Stimulated activated CD8-positive, alpha-beta memory T cell treated with anti-CD3 and anti-CD28 coated beads, Interleukin-15, amount 100 ng/mL, for 24 hours (primary cell): ENCODE results near the gene CD320.
"Not testable (repeated sequence)": the region's sequence is repeated elsewhere in the genome, so short reads cannot be mapped to it uniquely, and the experiment has no call there.

Experiments
- DNase-seq: peaks from one replicate; pipeline ENCODE4 v3.0.0-alpha.2; 2020; ENCODE audit warnings: low read depth

Gene CD320

GRCh38 chr19:8333767-8334457 lies 25.8 kb upstream of the CD320 start:
- no peak for DNase-seq

DNA sequence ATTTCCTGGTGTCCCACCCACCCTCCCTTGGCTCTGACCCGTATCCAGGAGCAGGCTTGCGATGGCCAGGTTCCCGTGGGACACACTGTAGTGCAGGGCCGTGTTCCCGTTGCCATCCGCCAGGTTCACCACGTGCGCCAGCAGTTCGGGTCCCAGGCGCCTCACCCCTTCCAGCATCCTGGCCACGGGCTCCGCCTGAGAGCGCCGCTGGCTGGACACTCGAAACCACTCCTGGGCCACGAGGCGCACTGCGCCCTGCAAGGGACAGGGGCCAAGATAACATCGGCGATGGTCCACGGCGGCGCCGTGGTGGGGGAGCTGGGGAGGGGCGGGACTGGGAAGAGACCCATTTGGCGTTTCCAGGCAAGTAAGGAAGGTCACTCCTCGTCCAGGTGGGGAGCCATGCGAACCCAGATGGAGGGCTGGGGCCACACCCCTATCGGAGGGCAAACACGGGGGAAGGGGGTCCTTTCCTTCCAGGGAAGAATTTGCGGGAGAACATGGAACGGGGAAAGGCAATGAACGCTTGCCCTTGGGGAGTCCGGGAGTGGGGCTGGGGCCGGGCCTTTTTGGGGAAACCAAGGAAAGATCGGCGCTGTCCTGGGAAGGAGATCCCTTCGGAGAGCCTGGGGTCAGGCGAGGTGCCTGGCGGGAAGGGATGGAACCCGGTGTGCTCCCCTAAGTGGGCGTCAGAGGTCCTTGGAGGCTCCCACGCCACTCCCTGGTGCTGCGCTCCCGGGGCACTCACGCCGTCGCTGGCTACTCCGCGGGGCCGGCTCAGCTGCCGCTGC lies 25.0 kb upstream of the CD320 start:
- no peak for DNase-seq

GRCh38 chr19:8331263-8331845 lies 23.2 kb upstream of the CD320 start:
- no peak for DNase-seq

DNA sequence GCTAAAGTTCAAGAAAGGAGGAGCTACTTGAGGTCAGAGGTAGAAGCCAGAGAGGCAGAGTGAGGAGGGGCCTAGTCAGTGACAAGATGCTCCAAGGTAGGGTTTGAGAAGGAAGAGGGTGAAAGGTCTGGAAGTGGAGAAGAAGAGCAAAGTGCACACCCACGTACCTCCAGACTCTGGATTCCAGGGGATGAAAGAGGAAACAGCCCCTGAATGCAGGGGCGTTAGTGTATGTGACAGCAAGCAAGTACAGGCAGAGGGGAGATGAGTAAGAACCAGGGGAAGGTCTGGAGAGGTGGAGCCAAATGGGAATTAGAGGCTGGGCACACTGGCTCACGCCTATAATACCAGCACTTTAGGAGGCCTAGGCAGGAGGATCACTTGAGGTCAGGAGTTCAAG lies 21.8 kb upstream of the CD320 start:
- no peak for DNase-seq

- DNase-seq: no peak
These were observed 17.3 kb upstream of the CD320 start for GRCh38 chr19:8325454-8325853.

DNA sequence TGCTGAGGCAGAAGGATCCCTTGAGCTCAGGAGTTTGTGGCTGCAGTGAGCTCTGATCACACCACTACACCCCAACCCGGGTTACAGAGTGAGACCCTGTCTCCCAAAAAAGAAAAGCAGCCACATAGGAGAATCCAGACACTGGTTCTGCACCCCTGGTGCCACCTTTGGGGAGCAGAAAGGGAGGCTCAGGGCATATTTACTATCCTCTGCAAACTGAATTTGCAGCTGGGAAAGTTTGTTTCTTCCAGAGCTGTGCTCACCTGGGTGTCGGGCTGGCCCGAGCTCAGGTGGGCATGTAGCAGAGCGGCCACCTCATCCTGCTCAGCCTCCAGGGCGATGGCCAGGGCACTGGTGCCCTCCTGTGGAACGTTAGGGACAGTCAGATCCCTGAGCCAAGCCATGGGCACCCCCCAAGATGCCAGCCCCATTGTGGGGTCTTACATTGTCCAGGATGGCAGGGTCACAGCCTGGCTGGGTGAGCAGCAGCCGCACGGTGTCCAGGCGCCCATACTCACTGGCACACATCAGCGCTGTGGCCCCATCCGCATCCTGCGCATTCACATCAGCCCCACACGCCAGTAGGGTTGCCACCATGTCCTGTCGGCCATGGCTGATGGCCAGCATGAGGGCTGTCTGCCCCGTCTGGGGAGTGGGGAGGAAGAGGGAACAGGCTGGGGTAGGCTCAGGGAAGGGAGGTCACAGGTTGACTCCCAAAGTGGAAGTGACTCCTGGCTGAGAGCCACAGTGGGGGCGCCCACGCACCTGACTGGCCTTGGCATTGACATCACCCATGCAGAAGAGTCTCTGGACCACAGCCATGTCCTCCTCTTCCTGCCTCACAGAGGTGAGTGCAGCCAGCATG lies 16.3 kb upstream of the CD320 start:
- DNase-seq: no peak

- DNase-seq: no peak
These were observed 15.6 kb upstream of the CD320 start for GRCh38 chr19:8323781-8324185.

GRCh38 chr19:8322638-8322997 lies 14.5 kb upstream of the CD320 start:
- DNase-seq: no peak

DNA sequence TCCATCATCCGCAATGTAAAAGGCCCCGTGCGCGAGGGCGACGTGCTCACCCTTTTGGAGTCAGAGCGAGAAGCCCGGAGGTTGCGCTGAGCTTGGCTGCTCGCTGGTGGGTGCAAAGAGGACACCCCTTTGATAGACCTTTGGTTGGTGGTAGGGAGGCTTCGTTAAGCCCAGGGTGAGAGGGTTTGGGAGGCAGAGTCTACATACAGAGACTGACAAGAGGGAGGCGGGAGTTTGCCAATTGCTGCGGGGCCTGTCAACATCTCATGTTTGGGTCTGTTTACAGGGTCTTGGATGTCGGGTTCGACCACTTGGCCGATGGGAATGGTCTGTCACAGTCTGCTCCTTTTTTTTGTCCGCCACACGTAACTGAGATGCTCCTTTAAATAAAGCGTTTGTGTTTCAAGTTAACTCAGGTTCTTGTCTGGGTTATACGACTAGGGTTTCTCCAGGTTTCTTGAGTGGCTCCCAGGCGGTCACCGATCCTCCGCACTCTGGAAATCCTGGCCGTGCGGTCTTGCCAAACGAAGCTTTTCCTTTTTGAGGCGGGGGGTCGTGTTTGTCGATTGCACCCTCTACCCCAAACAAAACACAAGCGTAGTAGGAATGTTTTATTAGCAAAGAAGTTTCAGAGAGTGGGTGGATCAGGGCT lies 14.0 kb upstream of the CD320 start:
- no peak for DNase-seq

DNA sequence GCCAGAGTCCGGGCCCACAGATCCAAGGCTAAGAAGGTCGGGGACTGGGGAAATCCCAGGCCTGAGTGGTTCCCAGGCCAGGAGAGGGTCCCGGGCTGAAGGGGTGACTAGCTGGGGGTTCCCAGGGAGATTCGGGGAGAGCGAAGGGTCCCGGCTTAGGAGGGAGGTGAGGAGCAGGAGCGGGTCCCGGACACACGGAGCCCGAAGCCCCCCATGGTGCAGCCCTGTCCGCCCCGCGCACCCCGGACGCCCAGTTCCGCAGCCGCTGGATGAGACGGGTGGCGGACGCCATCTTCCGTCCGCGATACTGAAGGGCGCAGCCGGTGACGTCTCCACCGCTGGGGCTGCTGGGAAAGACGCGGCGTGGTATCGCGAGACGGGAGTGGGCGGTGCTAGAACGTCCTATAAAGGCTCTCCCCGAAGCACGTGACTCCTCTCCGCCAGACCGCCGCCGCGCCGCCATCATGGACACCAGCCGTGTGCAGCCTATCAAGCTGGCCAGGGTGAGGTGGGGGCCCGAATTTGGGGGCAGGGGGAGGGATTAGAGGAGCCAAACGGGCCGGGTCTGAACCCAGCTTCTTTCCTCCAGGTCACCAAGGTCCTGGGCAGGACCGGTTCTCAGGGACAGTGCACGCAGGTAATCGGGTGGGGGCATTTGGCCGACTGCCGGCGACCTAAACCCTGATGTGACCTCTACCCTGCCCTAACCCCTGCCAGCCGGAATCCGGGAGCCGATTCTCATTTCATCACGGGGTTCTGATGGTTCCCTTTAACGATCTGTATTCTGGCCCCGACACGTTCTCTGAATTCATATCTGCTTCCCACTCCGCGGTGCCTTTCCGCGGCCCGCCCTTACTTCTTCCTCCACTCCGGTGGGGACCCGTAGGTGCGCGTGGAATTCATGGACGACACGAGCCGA lies 13.2 kb upstream of the CD320 start, which contains the start of the genes NDUFA7 and RPS28:
Gene NDUFA7 (minus strand): TSS at position 309 of the 919 bp plus-strand sequence. CDS start 17 bp downstream, at position 292.
Gene RPS28 (plus strand): TSS at position 430 of the 919 bp plus-strand sequence. CDS start 35 bp downstream, at position 465.
- peak; percentile 91 for DNase-seq

- no peak for DNase-seq
These were observed 12.5 kb upstream of the CD320 start for GRCh38 chr19:8320564-8321066.

DNA sequence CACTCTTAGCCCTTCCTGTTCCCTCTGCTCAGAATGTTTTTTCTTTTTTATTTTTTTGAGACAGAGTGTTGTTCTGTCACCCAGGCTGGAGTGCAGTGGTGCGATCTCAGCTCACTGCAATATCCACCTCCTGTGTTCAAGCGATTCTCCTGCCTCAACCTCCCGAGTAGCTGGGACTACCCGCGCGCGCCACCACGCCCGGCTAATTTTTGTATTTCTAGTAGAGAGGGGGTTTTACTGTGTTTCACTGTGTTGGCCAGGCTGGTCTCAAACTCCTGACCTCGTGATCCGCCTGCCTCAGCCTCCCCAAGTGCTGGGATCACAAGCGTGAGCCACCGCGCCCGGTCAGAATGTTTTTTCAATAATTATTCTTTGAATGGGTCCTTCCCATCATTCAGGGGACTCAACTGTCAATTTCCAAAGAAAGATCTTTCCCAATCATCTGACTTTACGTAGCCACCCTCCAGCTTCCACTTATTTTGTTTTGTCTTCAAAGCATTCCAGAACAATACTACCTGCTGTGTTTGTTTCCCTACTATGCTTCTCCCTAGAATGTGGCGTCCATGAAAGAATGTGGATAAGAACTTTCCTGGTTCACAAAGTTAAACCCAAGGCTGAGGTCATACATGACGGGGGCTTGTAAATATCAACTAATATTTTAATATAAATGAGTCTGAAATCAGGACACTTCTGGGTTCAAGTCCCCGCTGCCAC lies 11.8 kb upstream of the CD320 start:
- no peak for DNase-seq

DNA sequence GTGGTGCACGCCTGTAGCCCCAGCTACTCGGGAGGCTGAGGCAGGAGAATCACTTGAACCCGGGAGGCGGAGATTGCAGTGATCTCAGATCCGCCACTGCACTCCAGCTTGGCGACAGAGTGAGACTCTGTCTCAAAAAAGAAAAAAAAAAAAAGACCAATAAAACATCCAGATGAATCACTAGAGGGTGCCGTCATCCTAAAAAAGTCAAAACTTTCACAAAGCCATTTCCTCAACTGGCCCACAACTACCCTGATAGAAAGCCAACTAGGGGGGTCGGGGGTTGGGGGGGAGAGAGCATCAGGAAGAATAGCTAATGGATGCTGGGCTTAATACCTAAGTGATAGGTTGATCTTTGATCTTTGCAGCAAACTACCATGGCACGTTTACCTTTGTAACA lies 10.7 kb upstream of the CD320 start:
- DNase-seq: not testable (repeated sequence)

- DNase-seq: no peak
These were observed 8.4 kb upstream of the CD320 start for GRCh38 chr19:8316351-8317125.

DNA sequence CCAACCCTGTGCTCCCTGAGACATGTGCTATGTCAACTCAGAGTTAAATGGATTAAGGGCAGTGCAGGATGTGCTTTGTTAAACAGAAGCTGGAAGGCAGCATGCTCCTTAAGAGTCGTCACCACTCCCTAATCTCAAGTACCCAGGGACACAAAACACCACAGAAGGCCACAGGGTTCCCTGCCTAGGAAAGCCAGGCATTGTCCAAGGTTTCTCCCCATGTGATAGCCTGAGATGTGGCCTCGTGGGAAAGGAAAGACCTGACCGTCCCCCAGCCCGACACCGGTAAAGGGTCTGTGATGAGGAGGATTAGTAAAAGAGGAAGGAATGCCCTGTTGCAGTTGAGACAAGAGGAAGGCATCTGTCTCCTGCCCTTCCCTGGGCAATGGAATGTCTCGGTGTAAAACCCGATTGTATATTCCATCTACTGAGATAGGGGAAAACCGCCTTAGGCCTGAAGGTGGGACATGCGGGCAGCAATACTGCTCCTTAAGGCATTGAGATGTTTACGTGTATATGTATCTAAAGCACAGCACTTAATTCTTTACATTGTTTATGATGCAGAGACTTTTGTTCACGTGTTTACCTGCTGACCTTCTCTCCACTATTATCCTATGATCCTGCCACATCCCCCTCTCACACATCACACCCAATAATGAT lies 7.0 kb upstream of the CD320 start:
- DNase-seq: not testable (repeated sequence)

DNA sequence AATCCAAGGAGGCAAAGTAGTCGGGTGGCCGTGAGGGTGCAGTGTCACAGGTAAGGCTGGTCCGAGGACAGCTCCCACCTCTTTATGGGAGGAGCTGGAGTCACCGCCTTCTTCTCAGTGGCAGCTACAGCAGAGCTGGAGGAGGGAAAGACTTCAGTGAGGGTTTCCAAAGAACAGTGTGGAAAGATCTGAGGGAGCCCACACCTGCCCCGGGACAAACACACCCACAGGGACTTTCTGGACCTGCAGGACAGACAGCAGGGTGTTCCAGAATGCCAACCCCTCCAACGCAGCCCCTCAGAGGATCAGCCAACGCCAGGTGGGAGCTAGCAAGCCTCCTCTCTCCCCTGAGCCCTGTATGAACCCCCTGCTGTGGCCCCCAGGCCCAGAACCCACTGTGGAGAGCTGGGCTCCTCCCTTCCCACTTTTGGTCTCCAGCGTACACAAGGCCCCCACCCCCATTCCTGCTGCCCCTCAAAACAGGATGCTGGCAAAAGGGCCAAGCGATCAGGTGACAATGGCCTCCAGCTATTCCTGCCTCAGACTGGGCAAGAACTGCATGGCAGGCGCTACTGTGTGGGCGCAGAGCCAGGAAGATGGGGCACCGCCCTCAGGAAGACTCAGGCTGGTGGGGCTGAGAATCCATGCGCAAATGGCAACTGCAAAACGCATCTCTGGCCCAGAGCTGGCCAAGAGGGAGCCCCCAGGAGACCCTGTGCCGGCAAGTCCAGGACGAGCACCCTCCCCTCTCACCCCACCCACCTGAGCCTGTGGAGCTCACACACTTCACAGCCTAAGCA lies 3.5 kb upstream of the CD320 start:
- no peak for DNase-seq

DNA sequence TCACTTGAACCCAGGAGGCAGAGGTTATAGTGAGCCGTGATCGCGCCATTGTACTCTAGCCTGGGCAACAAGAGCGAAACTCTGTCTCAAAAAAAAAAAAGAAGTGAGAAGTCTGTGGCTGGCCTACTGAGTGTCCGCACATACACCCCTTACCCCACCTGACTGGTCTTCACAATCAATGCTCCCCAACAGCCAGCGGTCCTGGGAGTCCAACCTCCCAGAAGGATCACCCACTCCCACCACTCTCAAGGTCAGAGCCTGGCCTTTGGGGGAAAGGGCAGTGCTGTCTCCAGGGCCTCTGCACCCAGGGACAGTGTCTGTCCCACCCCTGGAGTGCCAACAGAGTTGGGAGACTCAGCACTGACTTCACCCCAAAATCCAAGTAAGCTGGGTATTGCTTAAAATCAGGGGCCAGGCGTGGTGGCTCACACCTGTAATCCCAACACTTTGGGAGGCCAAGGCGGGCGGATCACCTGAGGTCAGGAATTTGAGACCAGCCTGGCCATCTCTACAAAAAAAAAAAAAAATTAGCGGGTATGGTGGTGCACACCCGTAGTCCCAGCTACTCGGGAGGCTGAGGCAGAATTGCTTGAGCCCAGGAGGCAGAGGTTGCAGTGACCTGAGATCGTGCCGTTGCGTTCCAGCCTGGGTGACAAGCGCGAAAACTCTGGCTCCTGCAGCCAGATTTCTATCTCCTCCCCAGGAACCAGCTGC lies 2.3 kb upstream of the CD320 start:
- no peak for DNase-seq
